Measurements from ENCODE around the gene CORO6. TPM values are rescaled to one million over a fixed set of nuclear protein-coding genes. Genes with fewer than 3 reads are reported as not detected.

CORO6 gene
- total and polyA plus RNA-seq, 2 of the 13 experiments (the other 11 are each of a cell fraction or from before 2014, with no cell fraction given), result 0.42 to 0.82 TPM

DNA sequence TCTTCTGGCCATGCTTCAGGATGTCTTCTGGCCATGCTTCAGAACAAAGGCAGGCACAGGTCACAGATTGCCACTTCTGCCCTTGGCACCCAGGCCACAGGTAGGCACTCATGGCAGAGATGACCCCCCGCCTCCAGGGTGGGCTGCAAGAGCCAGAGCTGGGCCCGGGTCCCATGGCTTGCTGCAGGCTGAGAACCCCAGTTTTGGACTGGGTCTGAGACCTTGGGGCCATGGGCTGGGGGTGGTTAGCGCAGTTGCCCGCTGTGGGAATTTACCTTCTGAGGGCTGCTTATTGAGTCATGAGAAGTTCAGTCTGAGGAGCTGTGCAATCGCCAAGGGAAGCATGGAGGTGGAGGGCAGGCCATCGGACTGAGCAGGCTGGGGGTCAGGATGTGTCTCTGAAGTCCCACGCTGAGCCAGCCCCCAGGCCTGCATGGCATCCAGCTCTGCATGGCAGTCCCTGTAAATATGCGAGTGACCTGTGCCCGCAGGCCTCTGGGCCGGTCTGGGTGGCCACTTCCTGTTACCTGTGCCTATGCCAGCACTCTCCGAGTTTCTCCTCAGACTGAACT is 28.1 kb downstream of the CORO6 start:
- Histone ChIP-seq H4K20me1 (ENCODE audit: insufficient read depth, low read length) (no peaks in the 10 kb centered on the region), H3K4me3 (replicated peaks in 1 of 3; ENCODE audit: insufficient read depth in 1 of 3, low read depth in 2 of 3, low read length in 3 of 3) (peak overlapping the region in 1 of 3 experiments; percentile 71; a peak in 1 of 6 replicates), H2AFZ (ENCODE audit: low read length) (no peak overlapping the region), H3K27ac (ENCODE audit: extremely low read length, insufficient read depth, low read length) (no peak overlapping the region), H3K9me3 (ENCODE audit: low read length) (no peaks in the 10 kb centered on the region), H3K9ac (ENCODE audit: insufficient read depth, low read depth, low read length) (no peak overlapping the region), H3K27me3 (ENCODE audit: control insufficient read depth in 1 of 2, insufficient read depth in 2 of 2, low read length in 2 of 2) (peaks cover 3 to 33% of the 10 kb centered on the region in 2 experiments; a peak in 3 of 5 replicates), H3K4me1 (ENCODE audit: insufficient read depth, low read length) (peaks cover 64% of the 10 kb centered on the region), H3K36me3 (replicated peaks in 1 of 2; ENCODE audit: control insufficient read depth in 1 of 2, insufficient read depth in 2 of 2, low read length in 2 of 2) (no peaks in the 10 kb centered on the region), H3K4me2 (ENCODE audit: low read depth, low read length) (peak overlapping the region; percentile 86), H3K79me2 (ENCODE audit: insufficient read depth, low read length) (no peaks in the 10 kb centered on the region)
- POLR2A ChIA-PET, result interaction anchor here (0.9 to 1.0 kb wide), 2 partner anchors 20 to 300 kb away, joined by 3 read pairs; partner anchors contain the start of gene NUFIP2
- BruUV-seq (replicated peaks), result no TSS peak
- CTCF ChIA-PET (ENCODE audit: low intra/inter-chr PET ratio, low total read pairs), result interaction anchor here (0.8 to 1.5 kb wide), 2 partner anchors 14 to 224 kb away, joined by 3 to 5 read pairs; no protein-coding TSS in a partner anchor
- no peak for TF ChIP-seq ZNF644 (CRISPR knock-in tag; IDR thresholded peaks at IDR 0.05; ENCODE audit: low read depth)
- TF ChIP-seq RFXAP (CRISPR knock-in tag; IDR thresholded peaks at IDR 0.05; ENCODE audit: borderline replicate concordance), result no peak
- no peak for TF ChIP-seq SAP130 (CRISPR knock-in tag; IDR thresholded peaks at IDR 0.05; ENCODE audit: low read depth)
- TF ChIP-seq TIGD3 (CRISPR knock-in tag; IDR thresholded peaks at IDR 0.05; ENCODE audit: borderline replicate concordance), result no peak
- no peak for TF ChIP-seq HOXA7 (CRISPR knock-in tag; IDR thresholded peaks at IDR 0.05)
- 0 out of 2 replicates have a peak, but pooled peaks have one; percentile 11 for TF ChIP-seq TGIF2 (CRISPR knock-in tag; IDR thresholded peaks at IDR 0.05)
- TF ChIP-seq, protein P1, sequence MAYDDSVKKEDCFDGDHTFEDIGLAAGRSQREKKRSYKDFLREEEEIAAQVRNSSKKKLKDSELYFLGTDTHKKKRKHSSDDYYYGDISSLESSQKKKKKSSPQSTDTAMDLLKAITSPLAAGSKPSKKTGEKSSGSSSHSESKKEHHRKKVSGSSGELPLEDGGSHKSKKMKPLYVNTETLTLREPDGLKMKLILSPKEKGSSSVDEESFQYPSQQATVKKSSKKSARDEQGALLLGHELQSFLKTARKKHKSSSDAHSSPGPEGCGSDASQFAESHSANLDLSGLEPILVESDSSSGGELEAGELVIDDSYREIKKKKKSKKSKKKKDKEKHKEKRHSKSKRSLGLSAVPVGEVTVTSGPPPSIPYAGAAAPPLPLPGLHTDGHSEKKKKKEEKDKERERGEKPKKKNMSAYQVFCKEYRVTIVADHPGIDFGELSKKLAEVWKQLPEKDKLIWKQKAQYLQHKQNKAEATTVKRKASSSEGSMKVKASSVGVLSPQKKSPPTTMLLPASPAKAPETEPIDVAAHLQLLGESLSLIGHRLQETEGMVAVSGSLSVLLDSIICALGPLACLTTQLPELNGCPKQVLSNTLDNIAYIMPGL (CRISPR knock-in tag; IDR thresholded peaks at IDR 0.05; ENCODE audit: borderline replicate concordance in 1 of 2, low read depth in 1 of 2), result peak in 1 of 2 experiments; percentile 0; a peak in 1 of 4 replicates
- TF ChIP-seq, protein P2, sequence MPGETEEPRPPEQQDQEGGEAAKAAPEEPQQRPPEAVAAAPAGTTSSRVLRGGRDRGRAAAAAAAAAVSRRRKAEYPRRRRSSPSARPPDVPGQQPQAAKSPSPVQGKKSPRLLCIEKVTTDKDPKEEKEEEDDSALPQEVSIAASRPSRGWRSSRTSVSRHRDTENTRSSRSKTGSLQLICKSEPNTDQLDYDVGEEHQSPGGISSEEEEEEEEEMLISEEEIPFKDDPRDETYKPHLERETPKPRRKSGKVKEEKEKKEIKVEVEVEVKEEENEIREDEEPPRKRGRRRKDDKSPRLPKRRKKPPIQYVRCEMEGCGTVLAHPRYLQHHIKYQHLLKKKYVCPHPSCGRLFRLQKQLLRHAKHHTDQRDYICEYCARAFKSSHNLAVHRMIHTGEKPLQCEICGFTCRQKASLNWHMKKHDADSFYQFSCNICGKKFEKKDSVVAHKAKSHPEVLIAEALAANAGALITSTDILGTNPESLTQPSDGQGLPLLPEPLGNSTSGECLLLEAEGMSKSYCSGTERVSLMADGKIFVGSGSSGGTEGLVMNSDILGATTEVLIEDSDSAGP (CRISPR knock-in tag; IDR thresholded peaks at IDR 0.05; ENCODE audit: borderline replicate concordance), result 0 out of 2 replicates have a peak, but pooled peaks have one; percentile 4
- TF ChIP-seq E2F1 (CRISPR knock-in tag; IDR thresholded peaks at IDR 0.05), result no peak
- 0 out of 4 replicates have a peak, but pooled peaks of 1 of the 2 experiments have one; percentile 6 for TF ChIP-seq KLF16 (CRISPR knock-in tag; IDR thresholded peaks at IDR 0.05)
- TF ChIP-seq SIN3A (IDR thresholded peaks at IDR 0.05; ENCODE audit: borderline replicate concordance, low read depth, low read length), result 0 out of 2 replicates have a peak, but pooled peaks have one; percentile 3
- ATAC-seq (no peak), FAIRE-seq (no peak), DNase-seq (ENCODE audit: low spot score) (no peak)
- in situ Hi-C loops (cut with HindIII; ENCODE audit: extremely low pct_ligation_motif_present, low pct_unique_long_range_greater_than_20kb) (no loop called here), intact Hi-C loops (cut with micrococcal nuclease; ENCODE audit: unreplicated experiment) (loop anchor here (10.0 kb wide), 1 partner anchor 220 kb away; no protein-coding TSS in a partner anchor)
- WGBS (ENCODE audit: low lambda C conversion rate), result 28% methylated on average over 8 of the region's 11 CpGs
